Tibial nerve (tissue), 4 donors: ENCODE data around the gene CTNNA3. TPM values are rescaled to one million over a fixed set of nuclear protein-coding genes. Genes with fewer than 3 reads are reported as not detected.

Experiments
- DNase-seq, 2 donors: peaks; one replicate each; pipeline ENCODE4 v3.0.0-alpha.2; 2019; ENCODE audit warnings: low spot score in 2 of 2
- H3K27ac ChIP-seq, 4 donors: fragments of 200-600 bp; sonication (generic) in 3 of 4; one replicate each; pipeline ENCODE4 v1.5.1; 2017 to 2019; ENCODE audit warnings: mild to moderate bottlenecking in 1 of 4
- H3K27me3 ChIP-seq, 2 donors: fragments of 200-600 bp; sonication (generic) in 1 of 2; one replicate each; pipeline versions ENCODE4 v1.5.1 to v1.6.0; 2017 to 2019
- H3K36me3 ChIP-seq, 3 donors: fragments of 200-600 bp; sonication (generic); one replicate each; pipeline ENCODE4 v1.5.1; 2018 to 2019
- H3K4me1 ChIP-seq, 4 donors: fragments of 200-600 bp; sonication (generic) in 3 of 4; one replicate each; pipeline ENCODE4 v1.5.1; 2017 to 2019
- H3K4me3 ChIP-seq, 4 donors: fragments of 200-600 bp; sonication (generic) in 3 of 4; one replicate each; pipeline ENCODE4 v1.5.1; 2017 to 2019; ENCODE audit warnings: mild to moderate bottlenecking in 1 of 4, moderate library complexity in 1 of 4
- H3K9me3 ChIP-seq, 4 donors: fragments of 200-600 bp; sonication (generic) in 3 of 4; one replicate each; pipeline ENCODE4 v1.5.1; 2017 to 2019
- EP300 ChIP-seq, 2 donors: sonication (generic); formaldehyde crosslinking; IDR thresholded peaks; one replicate each; pipeline ENCODE4 v1.6.1; 2017; ENCODE audit warnings: antibody characterized with exemption in 2 of 2, mild to moderate bottlenecking in 1 of 2
- POLR2A ChIP-seq, 2 donors: fragments of 450-650 bp; IDR thresholded peaks; one replicate each; pipeline ENCODE4 v1.6.1; 2017; ENCODE audit warnings: antibody characterized with exemption in 2 of 2, mild to moderate bottlenecking in 2 of 2, moderate library complexity in 2 of 2
- WGBS, 2 donors: methylation state at CpG; one replicate each; pipeline ENCODE4 v1.1.5; 2018; 5-methylcytosine and 5-hydroxymethylcytosine counted together
- total RNA-seq, 4 donors: library from RNA; depleted of rRNA; stranded (reverse); fragments of >200 nt; gene quantifications; one replicate each; pipeline ENCODE4 v1.1.0, GENCODE V29; 2016
- TF ChIP-seq, protein P1 (sequence below), 5 experiments: fragments of 200-600 bp in 3 of 5; fragments of 450-650 bp in 2 of 5; sonication (generic) in 3 of 5; IDR thresholded peaks; one replicate each; pipeline ENCODE4 v1.5.1; 2016 to 2019; ENCODE audit warnings: antibody characterized with exemption in 5 of 5, mild to moderate bottlenecking in 3 of 5, moderate library complexity in 2 of 5

The CTNNA3 gene
- total RNA-seq, 4 donors from 2014 or later: 15.9 to 36.1 (median 23.1) TPM

GRCh38 chr10:66625709-66626590, 1070.0 kb downstream of the CTNNA3 start:
- no peak overlapping the region for H3K27ac ChIP-seq
- TF ChIP-seq, protein P1, sequence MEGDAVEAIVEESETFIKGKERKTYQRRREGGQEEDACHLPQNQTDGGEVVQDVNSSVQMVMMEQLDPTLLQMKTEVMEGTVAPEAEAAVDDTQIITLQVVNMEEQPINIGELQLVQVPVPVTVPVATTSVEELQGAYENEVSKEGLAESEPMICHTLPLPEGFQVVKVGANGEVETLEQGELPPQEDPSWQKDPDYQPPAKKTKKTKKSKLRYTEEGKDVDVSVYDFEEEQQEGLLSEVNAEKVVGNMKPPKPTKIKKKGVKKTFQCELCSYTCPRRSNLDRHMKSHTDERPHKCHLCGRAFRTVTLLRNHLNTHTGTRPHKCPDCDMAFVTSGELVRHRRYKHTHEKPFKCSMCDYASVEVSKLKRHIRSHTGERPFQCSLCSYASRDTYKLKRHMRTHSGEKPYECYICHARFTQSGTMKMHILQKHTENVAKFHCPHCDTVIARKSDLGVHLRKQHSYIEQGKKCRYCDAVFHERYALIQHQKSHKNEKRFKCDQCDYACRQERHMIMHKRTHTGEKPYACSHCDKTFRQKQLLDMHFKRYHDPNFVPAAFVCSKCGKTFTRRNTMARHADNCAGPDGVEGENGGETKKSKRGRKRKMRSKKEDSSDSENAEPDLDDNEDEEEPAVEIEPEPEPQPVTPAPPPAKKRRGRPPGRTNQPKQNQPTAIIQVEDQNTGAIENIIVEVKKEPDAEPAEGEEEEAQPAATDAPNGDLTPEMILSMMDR (IDR thresholded peaks at IDR 0.05): no peak
- TF ChIP-seq EP300 (IDR thresholded peaks at IDR 0.05) (no peak), POLR2A (IDR thresholded peaks at IDR 0.05) (no peak)
- no peaks in the 10 kb centered on the region for H3K36me3 ChIP-seq
- no peaks in the 10 kb centered on the region for H3K27me3 ChIP-seq
- H3K9me3 ChIP-seq: no peaks in the 10 kb centered on the region
- no peak overlapping the region for H3K4me3 ChIP-seq
- no peaks in the 10 kb centered on the region for H3K4me1 ChIP-seq
- WGBS, 2 donors: 52 to 66% methylated on average over 4 of the region's 4 CpGs
- no peak for DNase-seq

GRCh38 chr10:66622050-66622449, 1073.9 kb downstream of the CTNNA3 start:
- Histone ChIP-seq H3K36me3 (no peaks in the 10 kb centered on the region), H3K4me3 (no peak overlapping the region), H3K27ac (no peak overlapping the region), H3K27me3 (no peaks in the 10 kb centered on the region), H3K9me3 (no peaks in the 10 kb centered on the region), H3K4me1 (no peaks in the 10 kb centered on the region)
- no peak for TF ChIP-seq EP300 (IDR thresholded peaks at IDR 0.05)
- no peak for DNase-seq

GRCh38 chr10:66604195-66604594, 1091.8 kb downstream of the CTNNA3 start:
- DNase-seq: no peak
- TF ChIP-seq EP300 (IDR thresholded peaks at IDR 0.05) (no peak), POLR2A (IDR thresholded peaks at IDR 0.05) (no peak)
- TF ChIP-seq, protein P1 (IDR thresholded peaks at IDR 0.05): no peak
- H3K27me3 ChIP-seq: no peaks in the 10 kb centered on the region
- H3K4me3 ChIP-seq: no peak overlapping the region
- no peaks in the 10 kb centered on the region for H3K4me1 ChIP-seq
- WGBS, 2 donors: 86 to 93% methylated on average over 9 to 10 of the region's 10 CpGs
- peaks cover 0 to 42% (median 2%) of the 10 kb centered on the region in 4 donors for H3K9me3 ChIP-seq
- no peak overlapping the region for H3K27ac ChIP-seq
- H3K36me3 ChIP-seq: no peaks in the 10 kb centered on the region

GRCh38 chr10:66591865-66592264, 1104.1 kb downstream of the CTNNA3 start:
- DNase-seq: no peak
- Histone ChIP-seq H3K27me3 (no peaks in the 10 kb centered on the region), H3K4me1 (no peaks in the 10 kb centered on the region), H3K9me3 (peaks cover 0 to 8% (median 2%) of the 10 kb centered on the region in 4 donors), H3K27ac (no peak overlapping the region), H3K4me3 (no peak overlapping the region), H3K36me3 (no peaks in the 10 kb centered on the region)
- 47 to 56% methylated on average over 2 of the region's 2 CpGs for WGBS, 2 donors
- TF ChIP-seq, protein P1 (IDR thresholded peaks at IDR 0.05): no peak
- TF ChIP-seq POLR2A (IDR thresholded peaks at IDR 0.05): no peak
- TF ChIP-seq EP300 (IDR thresholded peaks at IDR 0.05): no peak

GRCh38 chr10:66587680-66588050, 1108.3 kb downstream of the CTNNA3 start:
- no peak for TF ChIP-seq POLR2A (IDR thresholded peaks at IDR 0.05)
- TF ChIP-seq, protein P1 (IDR thresholded peaks at IDR 0.05): no peak
- TF ChIP-seq EP300 (IDR thresholded peaks at IDR 0.05): no peak
- WGBS, 2 donors: 72 to 87% methylated on average over 5 of the region's 5 CpGs

More at GRCh38 chr10:66587680-66588050, 1108.3 kb downstream of the CTNNA3 start:
- H3K4me3 ChIP-seq: no peak overlapping the region
- no peaks in the 10 kb centered on the region for H3K27me3 ChIP-seq
- no peak for DNase-seq
- no peaks in the 10 kb centered on the region for H3K36me3 ChIP-seq
- H3K4me1 ChIP-seq: no peaks in the 10 kb centered on the region
- no peak overlapping the region for H3K27ac ChIP-seq
- H3K9me3 ChIP-seq: peaks cover 0 to 6% (median 0%) of the 10 kb centered on the region in 4 donors
